Left cardiac atrium (tissue), 4 donors: Measurements from ENCODE around the gene PASK. TPM values are rescaled to one million over a fixed set of nuclear protein-coding genes. Genes with fewer than 3 reads are reported as not detected.
A peak's percentile ranks its signal among the peaks of the same experiment; 100 is the strongest.
"Not testable (repeated sequence)": the region's sequence is repeated elsewhere in the genome, so short reads cannot be mapped to it uniquely, and the experiment has no call there.

ENCODE experiments used
- ATAC-seq, 2 donors: fragments of 200-7000 bp; cut with Tn5 transposase; one replicate each; pipeline ENCODE4 v1.9.1; 2020; ENCODE audit warnings: mild to moderate bottlenecking in 2 of 2, moderate library complexity in 2 of 2
- DNase-seq: peaks from one replicate; pipeline ENCODE4 v3.0.0-alpha.2; 2020
- intact Hi-C, 2 donors: fragments of 100-400 bp; cut with DNase I; formaldehyde crosslinking; loops; one replicate each; pipeline versions ENCODE4 v1.14.1 to v1.15.1; 2022 to 2023
- long read RNA-seq: library from polyadenylated mRNA; unstranded; transcript quantifications from one replicate; pipeline ENCODE4 v2.0.0, GENCODE V29; 2021
- total RNA-seq, 2 donors: library from RNA; stranded (reverse); fragmentation: NEBNext Ultra II Directional; extraction: Animal tissue kit (Norgen Biotek cat#: 25700); gene quantifications; one replicate each; pipeline ENCODE4 v1.2.1, GENCODE V29; 2021
- donor health status: DM: no; HTN: yes; CAD: no.
- donor health status: DM: no; HTN: yes; CAD: no; lungs with severe emphysema.
- donor health status: DM: yes; HTN: yes; CAD: no.
- donor health status: Dilated cardiomyopathy.

PASK gene
- total RNA-seq = 1 to 10 TPM; 1.7 to 4.6 TPM
- long read RNA-seq = 0 reads

- intact Hi-C loops = no loop called here
- DNase-seq (peak; percentile 96), ATAC-seq (peak; percentile 94 to 98)
Measured at GRCh38 chr2:241148891-241149674, at the start of gene PASK. Gene PASK, minus strand, starts transcription at chr2:241149472. Its CDS starts 6,440 bp downstream, at chr2:241143032.

DNA sequence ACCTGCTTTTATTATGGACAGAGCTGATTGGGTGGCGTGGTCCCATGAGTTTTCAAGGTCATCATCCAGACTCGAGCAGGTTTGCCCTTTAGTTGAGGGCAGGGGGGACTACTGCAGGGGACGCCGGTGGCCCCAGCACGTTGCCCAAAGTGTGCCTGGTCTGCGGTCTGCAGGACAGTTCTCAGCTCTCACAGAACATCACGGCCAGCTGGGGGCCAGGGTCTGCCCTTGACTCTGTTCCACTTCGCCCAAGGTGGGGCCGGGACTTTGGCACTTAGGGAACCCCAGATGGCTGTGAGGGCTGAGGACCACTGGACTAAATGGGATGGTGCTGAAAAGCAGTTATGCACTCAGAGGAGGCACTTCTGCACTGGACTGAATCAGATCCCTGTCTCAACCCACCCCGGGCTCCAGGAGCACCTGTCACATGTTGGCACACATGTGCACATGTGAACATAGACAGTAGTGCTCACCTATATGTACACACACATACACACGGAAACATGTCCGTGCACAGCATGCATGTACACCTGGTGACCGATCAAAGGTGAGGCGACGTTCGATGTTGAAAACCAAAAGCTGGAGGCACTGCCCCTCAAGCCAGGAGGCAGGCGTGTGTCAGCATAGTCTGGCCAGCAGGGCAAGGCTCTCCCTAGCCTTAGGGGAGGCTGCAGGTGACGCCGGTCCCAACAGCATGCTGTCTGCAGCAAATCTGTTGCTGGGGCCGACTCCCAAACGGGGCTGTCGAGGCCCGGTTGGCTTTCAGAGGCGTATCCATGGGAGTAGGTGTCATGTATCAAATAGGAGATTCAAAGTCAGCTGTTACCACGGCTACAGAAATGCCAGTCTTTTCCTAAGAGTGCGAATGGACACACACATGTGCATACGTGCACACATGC is 49.4 kb upstream of the PASK start:
- intact Hi-C loops = no loop called here
- no peak for DNase-seq
- ATAC-seq = no peak

DNA sequence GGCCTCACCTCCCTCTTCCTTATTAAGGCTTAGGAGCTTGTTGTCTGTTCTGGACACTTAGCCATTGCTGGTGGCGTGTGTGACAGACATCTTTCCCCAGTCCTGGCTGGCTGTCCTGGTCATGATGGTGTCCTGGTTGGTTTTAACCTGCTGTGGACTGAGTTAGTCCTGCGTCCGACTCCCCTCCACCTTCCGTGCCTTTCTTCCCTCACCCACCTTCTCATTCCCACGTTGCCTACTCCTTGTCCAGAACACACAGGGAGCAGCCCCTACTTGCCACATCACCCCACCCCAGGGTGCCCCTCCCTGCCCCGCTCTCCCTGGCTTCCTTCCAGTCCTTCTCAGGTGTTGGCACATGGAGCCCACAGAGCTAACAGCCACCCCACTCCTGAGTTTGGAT is 48.7 kb upstream of the PASK start:
- no peak for DNase-seq
- intact Hi-C loops = no loop called here

GRCh38 chr2:241197246-241197645 is 48.0 kb upstream of the PASK start:
- intact Hi-C loops, ATAC-seq, DNase-seq: not testable (repeated sequence)

More for the DNA sequence above, 48.7 kb upstream of the PASK start:
- no peak for ATAC-seq

GRCh38 chr2:241195506-241196130 is 46.3 kb upstream of the PASK start:
- intact Hi-C loops = no loop called here
- DNase-seq (peak; percentile 14), ATAC-seq (no peak)

GRCh38 chr2:241194811-241195210 is 45.5 kb upstream of the PASK start:
- no peak for ATAC-seq
- no peak for DNase-seq
- intact Hi-C loops = no loop called here

- ATAC-seq = no peak
- intact Hi-C loops = no loop called here
- no peak for DNase-seq
Measured at GRCh38 chr2:241193271-241193670, 44.0 kb upstream of the PASK start.

GRCh38 chr2:241191081-241191480 is 41.8 kb upstream of the PASK start:
- intact Hi-C loops = no loop called here
- ATAC-seq (no peak), DNase-seq (peak; percentile 18)

GRCh38 chr2:241190291-241190981 is 41.2 kb upstream of the PASK start:
- ATAC-seq (no peak), DNase-seq (peak; percentile 16)
- intact Hi-C loops = no loop called here

- intact Hi-C loops = no loop called here
- DNase-seq (no peak), ATAC-seq (no peak)
Measured at GRCh38 chr2:241189856-241190201, 40.6 kb upstream of the PASK start.

- intact Hi-C loops = no loop called here
- ATAC-seq (no peak), DNase-seq (no peak)
Measured at GRCh38 chr2:241189093-241189855, 40.0 kb upstream of the PASK start.

DNA sequence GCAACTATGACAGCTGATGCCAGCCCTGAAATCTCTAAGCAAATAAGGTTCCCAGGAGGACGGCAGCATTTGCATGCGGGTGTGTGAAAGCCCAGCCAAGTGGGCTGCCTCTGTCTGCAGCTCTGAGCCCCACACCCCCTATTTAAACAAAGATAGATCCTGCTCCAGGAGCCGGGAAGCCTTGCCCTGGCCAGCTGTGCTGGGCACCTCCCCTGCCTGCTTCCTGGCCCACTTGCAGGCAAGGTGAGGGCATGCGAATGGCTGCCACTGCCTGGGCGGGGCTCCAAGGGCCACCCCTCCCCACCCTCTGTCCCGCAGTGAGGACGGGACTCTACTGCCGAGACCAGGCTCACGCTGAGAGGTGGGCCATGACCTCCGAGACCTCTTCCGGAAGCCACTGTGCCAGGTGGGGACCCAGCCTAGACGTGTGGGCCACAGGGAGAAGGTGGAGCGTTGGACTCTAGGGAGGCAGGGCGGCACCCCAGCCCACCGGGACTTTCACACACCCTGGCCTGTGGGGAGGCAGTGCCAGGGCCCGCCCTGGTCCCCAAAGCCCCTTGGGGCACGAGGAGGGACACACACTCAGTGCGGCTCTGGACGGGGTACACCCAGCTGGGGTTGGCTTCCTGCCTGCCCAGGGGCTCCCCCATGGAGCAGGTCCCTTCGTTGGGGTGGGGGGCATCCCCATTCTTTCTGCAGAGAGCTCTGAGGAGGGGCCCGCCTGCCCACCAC is 39.3 kb upstream of the PASK start, which contains the start of gene ANO7:
Gene ANO7 (plus strand): TSS at position 317 of the 732 bp plus-strand sequence. CDS start 1,387 bp downstream, outside the sequence.
- no peak for ATAC-seq
- no peak for DNase-seq

DNA sequence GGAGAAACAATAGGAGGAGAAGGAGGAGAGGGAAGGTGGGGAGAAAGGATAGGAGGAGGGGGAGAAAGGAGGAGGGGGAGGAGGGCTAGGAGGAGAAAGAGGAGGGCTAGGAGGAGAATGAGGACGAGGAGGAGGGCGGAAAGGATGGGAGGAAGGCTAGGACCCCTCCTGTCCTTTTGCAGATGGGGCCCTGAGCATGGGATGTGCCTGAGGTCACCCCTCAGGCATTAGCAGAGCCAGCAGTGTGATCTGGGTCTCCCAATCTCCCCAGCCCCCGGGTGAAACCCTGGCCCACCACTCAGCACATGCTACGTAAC is 38.6 kb upstream of the PASK start:
- DNase-seq (no peak), ATAC-seq (no peak)
- intact Hi-C loops = no loop called here

More for the DNA sequence above, 39.3 kb upstream of the PASK start, which contains the start of gene ANO7:
- intact Hi-C loops = no loop called here

DNA sequence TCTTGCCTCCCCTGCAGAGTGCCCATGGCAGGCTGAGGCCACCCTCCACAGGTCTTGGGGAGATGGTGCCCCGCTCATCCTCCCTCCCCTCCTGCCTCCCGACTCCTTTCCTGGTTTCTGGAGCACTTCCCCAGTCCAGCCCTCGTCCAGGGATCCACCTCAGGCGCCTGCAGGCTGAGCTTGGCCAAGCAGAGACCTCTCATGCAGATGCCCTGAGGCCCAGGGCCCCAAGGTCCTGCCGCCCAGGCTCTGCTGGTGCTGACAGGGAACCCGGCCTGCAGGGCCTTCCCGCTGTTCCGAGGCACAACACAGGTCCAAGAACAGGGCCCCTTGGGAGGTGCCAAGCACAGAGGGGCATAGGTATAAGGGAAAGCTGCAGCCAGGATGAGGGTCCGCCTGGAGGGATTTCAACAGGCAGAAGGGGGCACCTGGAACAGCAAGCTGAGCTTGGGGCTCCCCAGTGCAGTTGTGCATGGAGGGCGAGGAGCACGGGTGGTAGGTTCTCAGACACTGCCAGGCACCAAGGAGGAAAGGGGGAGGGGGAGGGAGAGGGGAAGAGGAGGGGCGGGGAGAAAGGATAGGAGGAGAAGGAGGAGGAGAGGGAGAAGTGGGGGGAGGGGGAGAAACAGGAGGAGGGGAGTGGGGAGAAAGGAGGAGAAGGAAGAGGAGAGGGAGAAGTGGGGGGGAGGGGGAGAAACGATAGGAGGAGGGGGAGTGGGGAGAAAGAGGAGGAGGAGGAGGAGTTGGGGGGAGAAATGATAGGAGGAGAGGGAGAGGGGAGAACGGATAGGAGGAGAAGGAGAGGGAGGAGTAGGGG is 38.0 kb upstream of the PASK start:
- no peak for ATAC-seq
- intact Hi-C loops = no loop called here

DNA sequence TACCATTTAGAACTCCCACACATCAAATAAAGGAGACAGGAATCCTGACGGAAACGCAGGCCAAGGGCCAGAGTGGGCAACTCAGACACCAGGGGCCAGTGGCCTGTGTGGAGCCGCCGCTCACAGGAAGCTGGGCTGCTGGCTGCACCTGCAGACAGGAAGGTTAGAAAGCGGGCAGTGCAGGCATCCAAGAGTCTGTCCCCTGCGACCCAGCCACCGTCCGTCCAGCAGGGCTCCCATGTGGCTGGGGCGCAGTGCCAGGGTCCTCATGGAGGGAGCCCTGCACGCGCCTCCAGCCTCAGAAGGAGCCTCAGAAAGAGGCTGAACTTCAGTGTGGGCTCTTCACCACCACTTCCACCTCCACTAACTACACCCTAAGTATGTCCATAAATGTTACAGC is 36.7 kb upstream of the PASK start:
- intact Hi-C loops = no loop called here

More for the DNA sequence above, 38.0 kb upstream of the PASK start:
- no peak for DNase-seq

DNA sequence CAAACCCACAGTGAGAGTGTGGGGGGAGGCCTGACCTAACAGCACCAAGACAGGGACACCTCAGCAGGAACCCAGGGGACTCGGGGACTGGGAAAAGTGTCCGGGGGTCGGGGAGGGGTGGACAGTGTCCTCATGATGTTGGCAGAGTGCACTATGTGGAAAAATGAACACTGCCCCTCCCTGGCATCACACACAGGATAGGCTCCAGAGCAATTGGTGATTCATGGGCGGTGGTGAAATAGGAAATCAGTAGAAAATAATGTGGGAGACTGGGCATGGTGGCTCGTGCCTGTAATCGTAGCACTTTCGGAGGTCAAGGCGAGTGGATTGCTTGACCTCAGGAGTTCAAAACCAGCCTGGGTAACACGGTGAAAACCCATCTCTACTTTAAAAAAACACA is 35.6 kb upstream of the PASK start:
- no peak for DNase-seq
- intact Hi-C loops = no loop called here
- no peak for ATAC-seq

More for the DNA sequence above, 36.7 kb upstream of the PASK start:
- ATAC-seq (no peak), DNase-seq (no peak)

DNA sequence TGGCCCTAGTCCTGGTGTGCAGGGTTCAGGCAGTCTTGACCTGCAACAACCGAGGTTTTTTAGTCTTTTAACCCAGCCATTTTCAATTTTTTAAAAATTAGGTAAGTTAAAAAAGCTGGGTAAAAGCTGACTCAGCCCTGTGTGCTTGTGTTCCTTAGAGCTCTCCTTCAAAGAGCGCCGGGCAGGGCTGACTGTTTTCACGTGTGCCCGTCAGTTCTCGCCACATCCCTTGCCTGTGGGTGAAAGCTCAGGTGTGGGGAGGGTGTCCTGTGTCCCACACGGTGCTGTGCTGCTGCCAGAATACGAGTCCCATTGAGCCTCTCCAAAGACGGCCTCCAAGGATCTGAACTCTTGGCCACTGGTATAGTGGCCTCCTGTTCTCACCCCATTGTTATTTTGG is 33.9 kb upstream of the PASK start:
- no peak for DNase-seq
- no peak for ATAC-seq
- intact Hi-C loops = no loop called here
